BLaER1 treated with 17β-estradiol and CSF1 and Interleukin-3, amounts not matched to agents 10 nM and 100 nM (cell line): Measurements from ENCODE around the gene ALDH16A1.

Source experiments
- H3K27ac ChIP-seq, 11 experiments: shearing (Covaris generic); formaldehyde crosslinking; 2 replicates each; pipeline ENCODE4 v1.8.1; 2022
- H3K27me3 ChIP-seq, 11 experiments: shearing (Covaris generic); formaldehyde crosslinking; 2 replicates each; pipeline ENCODE4 v1.8.1; 2022
- H3K36me3 ChIP-seq, 11 experiments: shearing (Covaris generic); formaldehyde crosslinking; 2 replicates each; pipeline ENCODE4 v1.8.1; 2022
- H3K4me1 ChIP-seq, 10 experiments: shearing (Covaris generic); formaldehyde crosslinking; 2 replicates each; pipeline ENCODE4 v1.8.1; 2022
- H3K4me2 ChIP-seq, 11 experiments: shearing (Covaris generic); formaldehyde crosslinking; 2 replicates each; pipeline ENCODE4 v1.8.1; 2022
- H3K4me3 ChIP-seq, 10 experiments: shearing (Covaris generic); formaldehyde crosslinking; 2 replicates each; pipeline ENCODE4 v1.8.1; 2022
- H3K9ac ChIP-seq, 11 experiments: shearing (Covaris generic); formaldehyde crosslinking; 2 replicates each; pipeline ENCODE4 v1.8.1; 2022
- H3K9me3 ChIP-seq, 11 experiments: shearing (Covaris generic); formaldehyde crosslinking; replicated peaks in 1 of 11; 2 replicates each; pipeline ENCODE4 v1.8.1; 2022
- H4K20me1 ChIP-seq, 11 experiments: shearing (Covaris generic); formaldehyde crosslinking; 2 replicates each; pipeline ENCODE4 v1.8.1; 2022
- Cebpa-rat ChIP-seq, 11 experiments: shearing (Covaris generic); IDR thresholded peaks; 2 replicates each; pipeline ENCODE4 v1.8.1; 2022

The ALDH16A1 gene

GRCh38 chr19:49488046-49488862, 35.2 kb downstream of the ALDH16A1 start:
- peaks cover 20 to 49% (median 24%) of the 10 kb centered on the region in 10 experiments for H3K4me1 ChIP-seq
- TF ChIP-seq Cebpa-rat (IDR thresholded peaks at IDR 0.05): no peak

GRCh38 chr19:49488863-49489537, 36.0 kb downstream of the ALDH16A1 start:
- Histone ChIP-seq H3K9me3 (peaks cover 0 to 7% (median 0%) of the 10 kb centered on the region in 11 experiments; a peak in 2 of 22 replicates), H3K27me3 (no peaks in the 10 kb centered on the region), H4K20me1 (peaks cover 43 to 57% (median 53%) of the 10 kb centered on the region in 11 experiments), H3K9ac (peak overlapping the region; percentile 93 to 99 (median 97)), H3K36me3 (peaks cover 48 to 57% (median 55%) of the 10 kb centered on the region in 11 experiments), H3K4me1 (peaks cover 23 to 52% (median 26%) of the 10 kb centered on the region in 10 experiments), H3K4me2 (peak overlapping the region; percentile 79 to 97 (median 93)), H3K4me3 (peak overlapping the region; percentile 89 to 99 (median 96)), H3K27ac (peak overlapping the region; percentile 90 to 98 (median 95))
- no peak for TF ChIP-seq Cebpa-rat (IDR thresholded peaks at IDR 0.05)

More at GRCh38 chr19:49488046-49488862, 35.2 kb downstream of the ALDH16A1 start:
- Histone ChIP-seq H3K4me2 (peak overlapping the region; percentile 79 to 97 (median 93)), H3K36me3 (peaks cover 48 to 55% (median 53%) of the 10 kb centered on the region in 11 experiments), H3K9me3 (peaks cover 0 to 7% (median 0%) of the 10 kb centered on the region in 11 experiments; a peak in 2 of 22 replicates), H3K27me3 (no peaks in the 10 kb centered on the region), H3K27ac (peak overlapping the region; percentile 90 to 98 (median 95)), H3K4me3 (peak overlapping the region; percentile 89 to 99 (median 96)), H4K20me1 (peaks cover 43 to 57% (median 53%) of the 10 kb centered on the region in 11 experiments), H3K9ac (peak overlapping the region; percentile 93 to 99 (median 97))

- H3K4me3 ChIP-seq: peak overlapping the region; percentile 89 to 99 (median 96)
- peaks cover 27 to 59% (median 32%) of the 10 kb centered on the region in 10 experiments for H3K4me1 ChIP-seq
- TF ChIP-seq Cebpa-rat (IDR thresholded peaks at IDR 0.05): no peak
- peak overlapping the region; percentile 90 to 98 (median 95) for H3K27ac ChIP-seq
- peaks cover 48 to 57% (median 55%) of the 10 kb centered on the region in 11 experiments for H3K36me3 ChIP-seq
- peak overlapping the region; percentile 79 to 97 (median 93) for H3K4me2 ChIP-seq
- H3K9me3 ChIP-seq: peaks cover 0 to 7% (median 0%) of the 10 kb centered on the region in 11 experiments; a peak in 2 of 22 replicates
- no peaks in the 10 kb centered on the region for H3K27me3 ChIP-seq
- H4K20me1 ChIP-seq: peaks cover 43 to 57% (median 53%) of the 10 kb centered on the region in 11 experiments
- H3K9ac ChIP-seq: peak overlapping the region; percentile 93 to 99 (median 97)
Observed at GRCh38 chr19:49489601-49490167, 36.7 kb downstream of the ALDH16A1 start.

GRCh38 chr19:49490287-49491029, 37.4 kb downstream of the ALDH16A1 start:
- Histone ChIP-seq H3K36me3 (peaks cover 48 to 57% (median 55%) of the 10 kb centered on the region in 11 experiments), H4K20me1 (peaks cover 43 to 57% (median 53%) of the 10 kb centered on the region in 11 experiments), H3K4me3 (peak overlapping the region; percentile 89 to 99 (median 96); a peak in 19 of 20 replicates), H3K27ac (peak overlapping the region in 10 of 11 experiments; percentile 90 to 98 (median 96); a peak in 20 of 22 replicates), H3K4me1 (peaks cover 35 to 66% (median 40%) of the 10 kb centered on the region in 10 experiments), H3K9me3 (peaks cover 0 to 7% (median 0%) of the 10 kb centered on the region in 11 experiments; a peak in 2 of 22 replicates), H3K9ac (peak overlapping the region; percentile 93 to 99 (median 97)), H3K27me3 (no peaks in the 10 kb centered on the region), H3K4me2 (peak overlapping the region; percentile 79 to 97 (median 93))
- no peak for TF ChIP-seq Cebpa-rat (IDR thresholded peaks at IDR 0.05)

GRCh38 chr19:49491030-49491803, 38.2 kb downstream of the ALDH16A1 start:
- Histone ChIP-seq H3K4me2 (peak overlapping the region; percentile 79 to 97 (median 93); a peak in 21 of 22 replicates), H4K20me1 (peaks cover 43 to 57% (median 53%) of the 10 kb centered on the region in 11 experiments), H3K27me3 (no peaks in the 10 kb centered on the region), H3K9me3 (peaks cover 0 to 7% (median 0%) of the 10 kb centered on the region in 11 experiments; a peak in 2 of 22 replicates), H3K27ac (peak overlapping the region in 10 of 11 experiments; percentile 90 to 98 (median 96); a peak in 17 of 22 replicates), H3K36me3 (peaks cover 48 to 57% (median 55%) of the 10 kb centered on the region in 11 experiments), H3K4me1 (peaks cover 35 to 68% (median 43%) of the 10 kb centered on the region in 10 experiments), H3K9ac (peak overlapping the region; percentile 93 to 99 (median 97); a peak in 19 of 22 replicates), H3K4me3 (peak overlapping the region in 8 of 10 experiments; percentile 89 to 99 (median 94); a peak in 13 of 20 replicates)
- no peak for TF ChIP-seq Cebpa-rat (IDR thresholded peaks at IDR 0.05)

GRCh38 chr19:49491804-49492572, 39.0 kb downstream of the ALDH16A1 start:
- Histone ChIP-seq H3K4me2 (peak overlapping the region in 6 of 11 experiments; percentile 2 to 97 (median 24); a peak in 4 of 22 replicates), H3K27me3 (no peaks in the 10 kb centered on the region), H3K36me3 (peaks cover 48 to 60% (median 56%) of the 10 kb centered on the region in 11 experiments), H3K9ac (peak overlapping the region in 6 of 11 experiments; percentile 1 to 99 (median 30); a peak in 7 of 22 replicates), H4K20me1 (peaks cover 43 to 57% (median 53%) of the 10 kb centered on the region in 11 experiments), H3K27ac (peak overlapping the region in 3 of 11 experiments; percentile 34 to 53 (median 40); a peak in 5 of 22 replicates), H3K4me1 (peaks cover 35 to 60% (median 41%) of the 10 kb centered on the region in 10 experiments), H3K9me3 (peaks cover 0 to 7% (median 0%) of the 10 kb centered on the region in 11 experiments; a peak in 2 of 22 replicates), H3K4me3 (0 out of 20 replicates have a peak overlapping the region, but pooled peaks of 1 of the 10 experiments have one; percentile 14)
- TF ChIP-seq Cebpa-rat (IDR thresholded peaks at IDR 0.05): no peak
